HL-60/S4 treated with phorbol 12-myristate 13-acetate at 8.2 ng/mL for 4 days and 3 days (cell line): ENCODE measurements around the gene GOLGA3.
"Not testable (repeated sequence)": the region's sequence is repeated elsewhere in the genome, so short reads cannot be mapped to it uniquely, and the experiment has no call there.

ENCODE experiments used
- in situ Hi-C: fragments of 300-500 bp; cut with MboI; formaldehyde crosslinking; loops from 2 replicates; pipeline ENCODE4 v1.15.0; 2022; ENCODE audit warnings: low sequenced_read_pairs

GOLGA3 gene

DNA sequence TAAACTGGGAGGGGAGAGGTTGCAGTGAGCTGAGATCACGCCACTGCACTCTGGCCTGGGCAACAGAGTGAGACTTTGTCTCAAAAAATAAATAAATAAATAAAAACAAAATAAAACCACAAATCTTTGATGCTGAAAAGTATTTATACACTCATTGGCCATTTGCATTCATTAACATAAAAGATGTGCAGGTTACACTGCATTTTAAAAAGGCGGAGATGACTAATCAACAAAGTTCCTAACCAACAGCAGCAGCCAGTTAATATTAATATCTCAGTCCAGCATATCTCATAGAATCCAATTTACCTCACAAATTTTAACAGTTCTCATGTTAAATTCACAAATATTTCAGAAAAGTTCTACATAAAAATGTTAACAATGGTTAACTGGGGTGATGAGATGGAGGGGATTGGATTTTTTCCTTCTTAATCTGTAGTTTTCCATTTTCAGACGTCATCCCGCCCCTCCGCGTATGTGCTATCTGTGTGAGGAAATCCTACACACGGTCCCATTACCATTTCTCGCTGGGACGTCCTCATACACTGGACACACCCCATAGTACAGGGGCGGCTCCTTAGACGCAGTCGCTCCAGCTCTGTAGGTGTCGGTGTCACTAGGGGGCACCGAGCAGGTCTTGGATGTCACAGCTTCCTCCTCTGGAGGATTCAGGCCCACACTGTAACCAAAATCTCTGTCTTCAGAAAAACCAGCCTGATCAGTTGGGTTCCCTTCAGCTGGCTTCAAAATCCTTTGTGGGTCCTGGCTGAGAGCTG, 74.3 kb downstream of the GOLGA3 start:
- in situ Hi-C loops, result no loop called here

DNA sequence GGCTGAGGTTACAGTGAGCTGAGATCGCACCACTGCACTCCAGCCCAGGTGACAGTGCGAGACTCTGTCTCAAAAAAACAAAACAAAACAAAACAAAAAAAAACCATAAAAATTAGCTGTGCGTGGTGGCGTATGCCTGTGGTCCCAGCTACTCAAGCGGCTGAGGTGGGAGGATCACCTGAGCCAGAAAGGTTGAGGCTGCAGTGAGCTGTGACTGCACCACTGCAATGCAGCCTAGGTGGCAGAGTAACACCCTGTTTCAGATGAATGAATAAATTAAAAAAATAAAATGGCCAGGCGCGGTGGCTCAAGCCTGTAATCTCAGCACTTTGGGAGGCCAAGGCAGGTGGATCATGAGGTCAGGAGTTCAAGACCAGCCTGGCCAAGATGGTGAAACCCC, 75.0 kb downstream of the GOLGA3 start:
- in situ Hi-C loops, result not testable (repeated sequence)

DNA sequence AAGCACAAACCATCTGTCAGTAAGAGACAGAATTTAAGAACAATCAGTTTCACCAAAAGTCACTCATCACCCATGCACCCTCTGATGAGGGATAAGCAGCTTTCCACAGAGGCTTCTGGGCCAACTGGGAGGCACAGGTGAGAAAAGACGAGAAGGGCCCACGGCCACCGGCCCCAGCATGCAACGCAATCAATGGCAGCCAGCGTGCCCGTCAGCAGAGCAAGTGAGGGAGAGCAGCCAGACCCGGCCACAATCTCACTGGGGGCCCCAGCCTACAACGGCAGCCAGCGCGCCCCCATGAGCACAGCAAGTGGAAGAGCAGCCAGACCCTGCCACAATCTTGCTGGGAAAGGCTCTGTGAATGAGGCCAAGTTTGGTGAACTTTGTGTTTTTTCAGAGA, 80.3 kb downstream of the GOLGA3 start:
- in situ Hi-C loops, result no loop called here

DNA sequence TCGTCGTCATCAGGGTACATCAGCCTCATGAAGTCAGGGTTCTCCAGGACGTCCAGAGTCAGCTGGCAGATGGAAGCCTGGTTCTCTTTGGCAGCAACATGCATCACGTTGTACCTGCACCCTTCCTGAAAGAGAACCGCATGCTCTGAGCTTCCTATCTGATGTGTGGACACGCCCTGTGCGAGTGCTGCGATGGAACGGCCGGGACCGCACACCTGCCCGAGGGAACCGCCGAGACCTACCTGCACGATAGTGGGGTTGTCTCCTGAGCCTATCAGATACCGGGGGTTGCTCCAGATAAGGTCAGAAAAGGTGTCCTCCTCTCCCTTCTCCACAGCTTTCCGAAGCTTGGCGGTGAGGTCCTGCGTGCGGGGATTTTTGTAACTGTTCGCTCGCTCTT, 80.8 kb downstream of the GOLGA3 start:
- in situ Hi-C loops, result no loop called here

DNA sequence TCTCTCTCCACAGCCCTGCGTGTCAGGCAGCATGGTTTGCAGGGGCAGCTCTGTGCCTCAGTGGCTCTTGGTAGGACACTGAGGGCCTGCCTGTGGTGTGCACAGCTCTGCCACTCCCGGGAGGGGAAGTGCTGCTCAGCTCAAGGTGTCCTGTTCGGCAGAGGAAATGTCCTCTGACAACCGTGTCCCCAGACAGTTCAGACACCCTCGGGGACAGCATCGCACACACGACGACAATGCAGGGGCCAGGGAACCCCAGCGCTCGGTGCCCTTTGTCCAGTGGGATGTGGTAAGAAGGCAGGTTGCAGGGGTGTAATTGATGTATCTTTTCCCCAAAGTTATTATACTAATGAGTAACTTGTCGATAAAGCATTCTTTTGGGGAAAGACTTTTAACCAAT, 81.3 kb downstream of the GOLGA3 start:
- in situ Hi-C loops, result no loop called here

DNA sequence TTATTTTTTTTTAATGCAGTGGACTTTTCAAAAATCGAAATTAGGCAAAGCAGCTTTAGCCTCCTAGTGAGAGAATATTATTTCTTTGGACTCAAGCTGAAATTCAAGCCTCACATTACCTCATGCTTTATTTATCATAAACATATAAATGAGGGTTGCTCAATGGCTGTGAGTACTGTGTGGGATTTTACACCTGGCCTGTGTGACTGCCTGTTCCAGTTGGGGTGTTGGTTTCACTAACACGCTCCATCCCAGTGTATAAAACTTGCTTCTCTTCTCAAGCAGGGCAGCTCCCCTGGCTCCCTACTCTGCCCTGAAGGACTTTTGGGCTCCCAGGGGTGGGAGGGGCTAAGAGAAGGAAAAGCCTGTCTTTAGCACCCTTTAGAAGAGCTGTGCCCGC, 82.1 kb downstream of the GOLGA3 start:
- in situ Hi-C loops, result no loop called here

DNA sequence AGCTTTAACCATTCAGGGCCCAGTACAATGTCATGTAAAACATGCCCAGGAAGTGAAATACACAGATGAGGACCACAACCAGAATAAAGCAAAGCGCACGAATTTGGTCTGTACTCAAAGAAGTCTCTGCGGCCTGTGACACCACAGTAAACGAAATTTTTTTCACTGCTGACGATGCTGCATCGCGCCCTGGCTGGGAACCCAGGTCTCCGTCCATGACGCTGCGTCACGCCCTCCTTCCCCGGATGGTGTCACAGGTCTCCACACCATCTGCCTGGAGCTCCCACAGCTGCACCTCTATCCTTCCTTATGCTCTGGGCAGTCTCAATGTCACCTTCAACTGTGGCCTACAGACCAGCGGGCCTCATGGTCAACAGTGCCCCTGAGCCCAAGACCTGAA, 84.8 kb downstream of the GOLGA3 start:
- in situ Hi-C loops, result no loop called here

DNA sequence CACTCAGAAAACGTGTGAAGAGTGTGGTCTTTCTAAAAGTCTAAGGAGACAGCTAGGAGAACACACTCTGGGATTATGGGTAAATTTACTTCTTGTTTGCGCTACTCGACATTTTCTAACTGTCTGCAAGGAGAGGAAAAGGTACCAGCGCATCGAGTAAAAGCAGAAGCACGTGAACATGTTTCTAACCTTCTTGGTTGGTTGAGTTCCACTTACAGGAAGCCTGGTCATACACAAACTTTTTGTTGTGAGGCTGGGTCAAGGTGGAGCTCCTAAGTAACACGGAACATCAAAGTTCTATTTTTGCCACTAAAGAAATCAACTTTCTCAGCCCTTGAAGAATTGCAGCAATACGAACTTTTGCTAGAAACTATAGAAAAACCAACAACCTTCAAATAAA, 87.0 kb downstream of the GOLGA3 start:
- in situ Hi-C loops, result no loop called here

DNA sequence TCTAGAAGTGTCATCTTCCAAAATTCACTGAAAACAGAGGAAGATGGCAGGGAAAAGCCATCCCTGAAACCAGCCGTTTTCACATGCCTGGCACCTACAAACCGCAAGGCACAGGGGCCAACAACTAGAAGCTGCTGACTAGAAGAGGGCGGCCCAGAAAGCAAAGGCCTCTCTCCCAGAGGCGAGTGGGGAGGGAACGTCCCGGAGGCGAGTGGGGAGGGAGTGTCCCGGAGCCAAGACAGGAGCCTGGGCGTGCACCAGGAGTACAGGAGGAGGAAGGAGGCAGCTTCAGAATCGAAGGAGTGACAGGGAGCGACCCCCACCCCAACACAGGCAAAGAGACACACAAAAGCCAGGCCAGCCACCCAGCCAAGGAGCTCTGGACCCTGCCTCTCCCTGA, 88.0 kb downstream of the GOLGA3 start:
- in situ Hi-C loops, result no loop called here

DNA sequence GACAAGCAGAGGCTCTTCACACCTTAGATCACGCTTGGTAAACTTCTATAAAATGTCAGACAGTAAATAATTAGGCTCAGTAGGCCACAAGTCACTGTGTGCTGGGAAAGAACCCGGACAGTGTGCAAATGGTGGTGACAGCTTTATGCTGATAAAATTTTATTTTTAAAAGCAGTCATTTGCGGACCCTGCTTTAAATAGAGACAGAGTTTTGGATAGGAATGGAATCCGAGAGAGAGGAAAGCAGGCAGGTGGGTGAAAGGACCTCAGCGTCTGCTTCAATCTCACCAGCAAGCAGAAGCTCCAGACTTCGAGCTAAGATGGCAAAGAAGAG, 88.4 kb downstream of the GOLGA3 start:
- in situ Hi-C loops, result no loop called here

DNA sequence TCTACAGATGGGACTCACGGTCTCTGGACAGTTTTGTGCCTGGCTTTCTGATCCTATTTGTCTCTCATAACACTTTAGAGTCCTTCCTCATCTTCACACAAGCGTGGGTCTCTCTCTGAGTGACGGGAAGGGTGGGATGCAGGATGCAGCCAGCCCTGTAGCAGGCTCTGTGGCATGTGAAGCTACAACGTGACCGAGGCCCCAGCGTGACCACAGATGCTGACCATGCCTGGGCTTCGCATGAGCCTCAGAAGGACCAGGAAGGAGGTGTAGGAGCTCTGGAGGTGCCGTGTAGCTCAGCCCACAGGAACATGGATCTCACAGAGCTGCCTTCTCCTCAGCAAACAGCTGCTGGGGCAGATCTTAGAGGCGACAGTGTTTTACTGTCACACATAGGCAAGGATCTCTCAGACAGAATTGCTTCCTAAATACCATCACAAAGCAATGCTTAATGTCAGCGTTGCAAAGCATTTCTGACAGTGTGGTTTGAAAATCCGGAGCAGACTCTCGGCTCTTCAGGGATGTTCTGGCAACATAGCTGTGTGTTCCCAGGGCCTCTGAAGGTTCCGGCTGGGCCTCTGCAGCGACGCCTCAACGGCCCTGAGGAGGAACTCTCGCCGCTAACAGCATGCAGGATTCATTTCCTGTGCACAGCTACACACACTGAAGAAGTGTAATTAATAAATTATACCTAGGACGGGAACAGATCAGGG, 88.9 kb downstream of the GOLGA3 start:
- in situ Hi-C loops, result no loop called here

DNA sequence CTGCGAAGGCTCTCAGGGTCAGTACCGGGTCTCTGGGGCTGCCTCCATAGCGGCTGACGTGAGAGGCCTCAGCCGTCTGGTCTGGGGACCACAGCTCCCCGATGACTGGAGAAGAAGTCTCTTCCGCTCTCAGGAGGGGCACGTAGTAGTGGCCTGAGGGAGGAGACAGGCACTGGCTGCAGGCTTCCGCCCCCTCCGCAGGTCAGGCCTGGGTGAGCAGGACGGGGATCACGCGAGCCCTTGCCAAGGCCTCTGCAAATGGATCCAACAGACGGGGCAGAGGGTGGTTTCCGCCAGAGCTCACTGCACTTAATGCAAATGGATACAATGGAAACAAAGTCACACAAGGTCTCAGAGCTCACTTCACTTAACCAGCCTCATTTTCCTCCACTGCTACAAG, 91.8 kb downstream of the GOLGA3 start:
- in situ Hi-C loops, result no loop called here

DNA sequence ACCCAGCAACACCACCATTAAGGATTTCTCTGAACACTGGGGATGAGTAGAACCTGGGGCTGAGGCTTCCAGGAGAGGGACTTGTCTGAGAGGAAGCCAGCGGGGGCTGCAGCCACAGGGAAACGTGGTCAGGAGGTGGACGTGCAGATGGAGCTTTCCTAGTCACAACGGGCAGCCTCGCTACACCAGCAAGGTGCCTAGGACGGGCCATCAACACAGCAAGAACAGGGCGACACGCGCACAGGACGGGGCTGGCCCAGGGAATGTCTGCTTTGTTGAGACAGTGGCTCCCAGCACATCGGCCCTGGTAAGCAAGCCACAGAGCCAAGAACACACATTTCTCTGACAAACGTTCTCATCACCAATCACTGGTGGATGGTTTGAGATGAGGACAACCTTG, 92.3 kb downstream of the GOLGA3 start:
- in situ Hi-C loops, result no loop called here

DNA sequence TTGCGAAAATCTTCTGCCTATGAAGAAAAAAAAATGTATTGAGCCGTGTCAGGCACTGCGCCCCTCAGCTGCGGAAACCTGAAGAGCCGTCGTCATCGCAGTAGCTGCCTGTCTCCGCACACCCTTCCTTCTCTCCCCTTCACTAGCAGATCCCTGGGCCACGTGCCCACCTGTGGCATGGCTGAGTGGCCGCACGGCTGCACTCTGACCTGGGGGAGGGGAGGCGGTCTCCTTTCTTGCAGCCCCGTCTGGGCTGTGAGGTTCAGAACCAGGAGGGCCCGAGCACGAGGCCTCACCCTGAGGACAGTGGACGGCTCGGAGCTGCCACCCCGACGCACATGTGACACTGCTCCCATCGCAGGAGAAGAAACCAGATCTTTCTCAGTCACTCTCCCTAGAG, 93.2 kb downstream of the GOLGA3 start:
- in situ Hi-C loops, result no loop called here

DNA sequence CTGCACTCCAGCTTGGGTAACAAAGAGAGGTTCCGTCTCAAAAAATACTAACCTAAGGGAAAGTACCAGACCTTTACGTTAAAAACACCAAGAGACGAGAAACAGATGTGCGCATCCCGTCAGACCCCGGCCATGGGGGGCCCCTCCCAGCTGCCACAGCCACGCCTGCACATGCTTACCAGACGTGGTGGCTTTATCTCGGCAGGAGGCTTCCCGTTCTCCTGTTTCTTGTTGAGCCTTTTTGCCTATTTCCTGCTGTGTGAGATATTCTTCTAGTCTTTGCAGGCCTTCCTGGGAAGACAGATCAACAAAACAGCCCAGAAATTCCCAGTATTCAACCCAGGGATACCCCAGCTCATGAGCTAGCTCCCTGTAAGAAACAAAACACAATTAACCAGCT, 94.5 kb downstream of the GOLGA3 start:
- in situ Hi-C loops, result no loop called here

DNA sequence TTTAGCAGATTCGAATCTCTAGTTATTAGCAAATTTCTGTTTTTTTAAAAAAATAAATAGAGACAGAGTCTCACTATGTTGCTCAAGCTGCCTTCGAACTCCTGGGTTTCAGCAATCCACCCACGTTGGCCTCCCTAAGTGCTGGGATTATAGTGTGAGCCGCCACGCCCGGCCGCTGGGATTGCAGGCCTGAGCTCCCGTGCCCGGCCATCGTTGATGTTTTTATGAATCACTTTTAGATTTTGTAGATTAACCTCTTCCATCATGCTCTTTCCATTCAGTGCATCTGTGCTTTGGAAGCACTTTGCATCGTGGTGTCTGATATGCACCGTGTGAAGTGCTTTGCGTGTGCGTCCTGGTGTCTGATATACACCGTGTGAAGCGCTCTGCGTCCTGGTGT, 97.1 kb downstream of the GOLGA3 start:
- in situ Hi-C loops, result no loop called here

DNA sequence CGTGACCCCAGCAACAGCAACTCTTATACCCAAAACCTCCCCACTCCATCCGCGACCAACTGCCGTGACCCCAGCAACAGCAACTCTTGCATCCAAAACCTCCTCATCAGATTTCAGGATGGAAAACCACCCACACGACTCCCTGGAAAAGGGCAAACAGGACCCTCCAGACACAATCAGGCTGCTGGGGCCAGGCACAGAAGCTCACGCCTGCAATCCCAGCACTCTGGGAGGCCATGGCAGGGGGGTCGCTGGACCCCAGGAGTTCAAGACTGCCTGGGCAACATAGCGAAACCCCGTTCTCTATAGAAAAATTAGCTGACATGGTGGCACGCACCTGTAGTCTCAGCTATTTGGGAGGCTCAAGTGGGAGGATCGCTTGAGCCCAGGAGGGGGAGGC, 98.3 kb downstream of the GOLGA3 start:
- in situ Hi-C loops, result no loop called here

DNA sequence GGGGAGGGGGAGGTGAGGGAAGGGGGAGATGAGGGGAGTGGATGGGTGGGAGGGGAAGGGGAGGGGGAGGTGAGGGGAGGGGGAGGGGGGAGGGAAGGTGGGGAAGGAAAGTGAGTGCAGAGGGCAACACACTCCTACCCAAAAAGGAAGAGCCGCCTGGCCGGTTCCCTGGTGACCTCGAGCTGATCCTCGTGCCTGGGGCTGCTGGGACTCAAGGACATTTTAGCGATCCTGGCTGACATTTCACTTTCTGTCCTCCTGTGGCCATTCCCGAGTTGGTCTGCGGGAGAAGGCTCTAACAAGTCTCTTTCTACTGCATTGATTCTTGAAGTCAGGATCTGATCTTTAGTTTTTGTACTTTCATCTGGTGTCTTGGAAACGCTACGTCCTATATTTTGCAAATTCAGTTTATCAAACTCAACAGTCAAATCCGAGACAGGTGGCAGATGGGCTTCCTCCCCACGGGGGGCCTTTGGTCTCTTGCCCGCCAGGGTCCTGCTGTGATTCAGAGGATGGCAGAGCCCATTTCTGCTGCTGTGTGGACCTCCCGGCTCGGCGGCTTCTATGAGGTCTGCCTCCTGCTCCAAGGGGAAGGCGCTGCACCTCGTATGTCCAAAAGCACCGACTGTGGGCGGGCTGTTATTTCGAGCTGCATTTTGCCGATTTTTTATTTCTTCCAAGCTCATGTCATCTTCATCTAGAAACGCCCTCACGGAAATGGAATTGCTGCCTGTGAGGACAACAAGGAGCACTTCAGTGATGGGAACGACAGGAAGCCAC, 98.9 kb downstream of the GOLGA3 start:
- in situ Hi-C loops, result no loop called here

DNA sequence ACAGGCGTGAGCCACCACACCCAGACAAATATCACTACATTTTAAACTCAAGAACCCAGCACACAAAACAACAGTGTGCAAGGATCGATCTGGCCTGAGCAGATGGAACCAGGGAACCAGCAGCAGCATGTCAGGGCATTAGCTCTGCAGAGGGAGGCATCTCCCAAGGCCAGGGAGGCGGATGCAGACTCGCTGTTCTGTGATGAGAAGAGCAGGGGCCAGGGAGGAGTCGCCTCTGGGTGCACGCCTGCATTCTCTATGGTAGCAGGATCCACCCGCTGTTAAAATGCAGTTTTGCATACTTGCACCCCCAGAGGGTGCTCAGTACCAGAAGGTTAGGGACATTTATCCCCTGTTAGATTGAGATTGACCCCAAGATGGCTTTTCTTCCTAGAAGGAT, 100.2 kb downstream of the GOLGA3 start:
- in situ Hi-C loops, result no loop called here

DNA sequence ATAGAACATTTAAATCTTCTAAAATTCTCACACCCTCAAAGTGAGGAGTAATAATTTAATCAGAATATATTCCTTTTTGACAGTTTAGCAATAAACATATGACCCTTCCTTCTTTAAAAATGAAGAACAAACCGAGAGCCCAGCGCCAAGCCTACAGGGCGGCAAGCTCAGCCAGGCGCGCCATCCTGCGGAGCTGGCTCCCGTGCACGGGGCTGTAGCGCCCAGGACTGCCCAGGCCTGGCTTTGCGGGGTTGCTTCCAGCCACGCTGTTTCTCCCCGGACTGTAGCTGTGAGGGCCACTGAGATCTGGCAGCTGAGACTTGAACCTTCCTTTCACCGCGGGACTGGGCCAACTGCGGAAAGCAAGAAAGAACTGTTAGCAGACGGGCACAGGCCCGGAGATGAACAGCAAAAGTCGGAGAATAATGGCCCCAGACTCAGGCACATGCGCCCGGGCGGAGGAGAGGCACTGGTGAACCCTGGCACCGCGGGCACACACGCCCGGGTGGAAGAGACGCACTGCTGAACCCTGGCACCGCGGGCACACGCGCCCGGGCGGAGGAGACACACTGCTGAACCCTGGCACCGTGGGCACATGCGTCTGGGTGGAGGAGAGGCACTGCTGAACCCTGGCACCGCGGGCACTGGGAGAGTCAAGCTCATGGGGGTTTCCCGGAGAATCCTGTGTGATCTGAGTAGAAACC, 101.4 kb downstream of the GOLGA3 start:
- in situ Hi-C loops, result no loop called here

DNA sequence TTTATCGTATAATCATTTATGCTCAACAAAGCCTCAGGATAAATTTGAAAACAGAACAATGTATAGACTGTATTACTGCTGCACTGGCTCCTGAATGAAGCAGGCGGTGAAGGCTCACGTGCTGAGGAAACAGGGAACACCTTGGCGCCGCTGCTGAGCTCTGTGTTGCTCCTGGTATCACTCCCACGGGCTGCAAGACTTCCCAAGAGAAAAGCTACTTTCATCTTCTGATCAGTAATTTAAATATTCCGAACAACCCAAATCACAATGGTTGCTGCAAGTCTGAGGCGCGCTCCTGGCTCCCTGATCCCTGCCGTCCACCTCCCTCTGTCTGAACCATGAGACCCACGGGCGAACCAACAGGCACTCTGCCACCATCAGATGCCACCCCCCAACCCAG, 102.3 kb downstream of the GOLGA3 start:
- in situ Hi-C loops, result no loop called here
